MM.1S (cell line): ENCODE measurements around the gene EPSTI1.

Experiments
- CTCF ChIP-seq: fragments of 300-600 bp; sonication (generic); IDR thresholded peaks from 2 replicates; pipeline ENCODE4 v1.5.1; 2016; ENCODE audit warnings: antibody characterized with exemption, low read length, mixed read lengths
- EZH2 ChIP-seq: fragments of 300-600 bp; sonication (generic); optimal IDR thresholded peaks from 2 replicates; pipeline ENCODE3; 2017; ENCODE audit warnings: low read depth, mild to moderate bottlenecking, antibody characterized with exemption, low read length, mixed read lengths
- EZH2phosphoT487 ChIP-seq: fragments of 300-600 bp; sonication (generic); IDR thresholded peaks from 2 replicates; pipeline ENCODE4 v1.6.1; 2018; ENCODE audit warnings: antibody characterized with exemption, low read length

GRCh38 chr13:42950181-42950580 lies 41.9 kb downstream of the EPSTI1 start:
- TF ChIP-seq EZH2: no peak
- no peak for TF ChIP-seq CTCF
- TF ChIP-seq EZH2phosphoT487: no peak
